GM10847 (cell line): Measurements from ENCODE around the gene IGF2R.

Experiments
- POLR2A ChIP-seq: IDR thresholded peaks from 2 replicates; pipeline ENCODE4 v1.6.1; 2011; ENCODE audit not compliant: insufficient read length; ENCODE audit errors: extremely low read depth

IGF2R gene

GRCh38 chr6:160077024-160077423, 108.1 kb downstream of the IGF2R start:
- TF ChIP-seq POLR2A: no peak

- TF ChIP-seq POLR2A: no peak
Observed at GRCh38 chr6:160077526-160077925, 108.6 kb downstream of the IGF2R start.

GRCh38 chr6:160078883-160079685, 110.2 kb downstream of the IGF2R start:
- TF ChIP-seq POLR2A: no peak

GRCh38 chr6:160079686-160080043, 110.8 kb downstream of the IGF2R start:
- TF ChIP-seq POLR2A: no peak

- no peak for TF ChIP-seq POLR2A
Observed at GRCh38 chr6:160080097-160080496, 111.2 kb downstream of the IGF2R start.

- no peak for TF ChIP-seq POLR2A
Observed at GRCh38 chr6:160081398-160081797, 112.5 kb downstream of the IGF2R start.

GRCh38 chr6:160082627-160083026, 113.7 kb downstream of the IGF2R start:
- no peak for TF ChIP-seq POLR2A

- TF ChIP-seq POLR2A: no peak
Observed at GRCh38 chr6:160084198-160084776, 115.4 kb downstream of the IGF2R start.

GRCh38 chr6:160085226-160085625, 116.3 kb downstream of the IGF2R start:
- TF ChIP-seq POLR2A: no peak

GRCh38 chr6:160085713-160086505, 117.0 kb downstream of the IGF2R start:
- no peak for TF ChIP-seq POLR2A

- no peak for TF ChIP-seq POLR2A
Observed at GRCh38 chr6:160086754-160087153, 117.9 kb downstream of the IGF2R start.

GRCh38 chr6:160088069-160088783, 119.3 kb downstream of the IGF2R start:
- no peak for TF ChIP-seq POLR2A

GRCh38 chr6:160088784-160089533, 120.1 kb downstream of the IGF2R start:
- TF ChIP-seq POLR2A: no peak

- TF ChIP-seq POLR2A: no peak
Observed at GRCh38 chr6:160089534-160089897, 120.6 kb downstream of the IGF2R start.

- TF ChIP-seq POLR2A: no peak
Observed at GRCh38 chr6:160092602-160093001, 123.7 kb downstream of the IGF2R start.
